Type B pancreatic cell (in vitro differentiated cells): ENCODE measurements around the gene CDH7. TPM values are rescaled to one million over a fixed set of nuclear protein-coding genes. Genes with fewer than 3 reads are reported as not detected.

Source experiments
- DNase-seq: peaks from one replicate; pipeline ENCODE4 v3.0.0; 2021; ENCODE audit warnings: mixed read lengths; ENCODE audit not compliant: unreplicated experiment; ENCODE audit errors: extremely low spot score
- H3K27ac Mint-ChIP-seq: 2 replicates; pipeline ENCODE4 v1.8.0; 2021; ENCODE audit warnings: mild to moderate bottlenecking, mixed read lengths
- H3K27me3 Mint-ChIP-seq: 2 replicates; pipeline ENCODE4 v1.8.0; 2021; ENCODE audit warnings: mixed read lengths
- H3K36me3 Mint-ChIP-seq: 2 replicates; pipeline ENCODE4 v1.8.0; 2021; ENCODE audit warnings: mixed read lengths
- H3K4me1 Mint-ChIP-seq: one replicate; pipeline ENCODE4 v1.8.0; 2021; ENCODE audit warnings: mixed read lengths; ENCODE audit not compliant: unreplicated experiment
- H3K4me3 Mint-ChIP-seq: 2 replicates; pipeline ENCODE4 v1.8.0; 2021; ENCODE audit warnings: mild to moderate bottlenecking, mixed read lengths
- H3K9me3 Mint-ChIP-seq: 2 replicates; pipeline ENCODE4 v1.8.0; 2021; ENCODE audit warnings: mixed read lengths
- total RNA-seq: library from RNA; stranded (reverse); gene quantifications from 2 replicates; pipeline ENCODE4 v1.2.1, GENCODE V29; 2021; ENCODE audit warnings: low replicate concordance
- TF ChIP-seq, protein P1 (sequence below): fragments of 200-600 bp; sonication (generic); conservative IDR thresholded peaks from 2 replicates; pipeline ENCODE4 v1.5.0; 2021; ENCODE audit warnings: antibody characterized with exemption, mild to moderate bottlenecking

Gene CDH7
- total RNA-seq, 1 donor from 2014 or later = 5.5 TPM

DNA sequence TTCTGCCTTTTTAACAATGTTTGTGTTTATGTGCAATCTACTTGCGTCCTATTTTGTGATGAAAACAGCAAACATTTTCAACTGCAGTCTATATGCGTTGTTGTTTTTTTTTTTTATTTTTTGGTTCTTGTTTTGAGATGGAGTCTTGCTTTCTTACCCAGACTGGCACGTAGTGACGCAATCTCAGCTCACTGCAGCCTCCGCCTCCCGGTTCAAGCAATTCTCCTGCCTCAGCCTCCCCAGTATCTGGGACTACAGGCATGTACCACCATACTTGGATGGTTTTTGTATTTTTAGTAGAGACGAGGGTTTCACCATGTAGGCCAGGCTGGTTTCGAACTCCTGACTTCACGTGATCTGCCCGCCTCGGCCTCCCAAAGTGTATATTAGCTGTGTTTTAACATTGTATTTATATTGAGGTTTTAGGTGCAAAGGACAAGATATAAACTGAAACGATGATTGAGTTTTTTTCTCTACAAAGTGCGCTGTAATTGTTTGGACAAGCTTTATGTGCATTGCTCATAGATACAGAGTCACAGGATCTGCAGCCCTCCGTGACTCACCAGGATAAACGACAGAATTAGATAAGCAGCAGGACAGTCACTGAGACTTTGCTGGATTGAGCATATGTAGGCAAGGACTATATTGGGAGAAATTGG is 17.4 kb downstream of the CDH7 start:
- no peak for DNase-seq
- TF ChIP-seq, protein P1, sequence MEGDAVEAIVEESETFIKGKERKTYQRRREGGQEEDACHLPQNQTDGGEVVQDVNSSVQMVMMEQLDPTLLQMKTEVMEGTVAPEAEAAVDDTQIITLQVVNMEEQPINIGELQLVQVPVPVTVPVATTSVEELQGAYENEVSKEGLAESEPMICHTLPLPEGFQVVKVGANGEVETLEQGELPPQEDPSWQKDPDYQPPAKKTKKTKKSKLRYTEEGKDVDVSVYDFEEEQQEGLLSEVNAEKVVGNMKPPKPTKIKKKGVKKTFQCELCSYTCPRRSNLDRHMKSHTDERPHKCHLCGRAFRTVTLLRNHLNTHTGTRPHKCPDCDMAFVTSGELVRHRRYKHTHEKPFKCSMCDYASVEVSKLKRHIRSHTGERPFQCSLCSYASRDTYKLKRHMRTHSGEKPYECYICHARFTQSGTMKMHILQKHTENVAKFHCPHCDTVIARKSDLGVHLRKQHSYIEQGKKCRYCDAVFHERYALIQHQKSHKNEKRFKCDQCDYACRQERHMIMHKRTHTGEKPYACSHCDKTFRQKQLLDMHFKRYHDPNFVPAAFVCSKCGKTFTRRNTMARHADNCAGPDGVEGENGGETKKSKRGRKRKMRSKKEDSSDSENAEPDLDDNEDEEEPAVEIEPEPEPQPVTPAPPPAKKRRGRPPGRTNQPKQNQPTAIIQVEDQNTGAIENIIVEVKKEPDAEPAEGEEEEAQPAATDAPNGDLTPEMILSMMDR = no peak

DNA sequence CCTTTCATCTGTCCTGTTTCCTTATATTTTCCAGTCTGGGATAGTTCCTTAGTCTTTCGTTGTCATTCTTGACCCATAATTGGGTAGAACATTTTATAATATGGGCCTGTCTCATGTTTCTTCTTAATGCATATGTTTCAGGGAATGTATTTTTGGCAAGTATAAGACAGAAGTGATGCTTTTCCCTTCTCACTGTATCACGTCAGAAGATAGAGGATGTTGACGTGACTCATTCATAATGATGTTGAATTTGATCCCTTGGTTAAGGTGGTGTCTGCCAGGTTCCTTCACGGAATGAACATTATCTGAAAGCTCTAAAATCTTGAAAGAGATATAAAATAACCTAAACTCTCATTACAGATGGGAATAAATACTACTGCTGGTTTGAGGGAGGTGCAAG is 18.8 kb downstream of the CDH7 start:
- Mint-ChIP-seq H3K36me3 (no peaks in the 10 kb centered on the region), H3K4me1 (no peaks in the 10 kb centered on the region), H3K27me3 (no peaks in the 10 kb centered on the region), H3K4me3 (no peak overlapping the region), H3K27ac (no peak overlapping the region), H3K9me3 (no peaks in the 10 kb centered on the region)
- no peak for DNase-seq
- TF ChIP-seq, protein P1 = no peak

More for the DNA sequence above, 17.4 kb downstream of the CDH7 start:
- Mint-ChIP-seq H3K36me3 (no peaks in the 10 kb centered on the region), H3K27me3 (no peaks in the 10 kb centered on the region), H3K4me3 (no peak overlapping the region), H3K27ac (no peak overlapping the region), H3K9me3 (no peaks in the 10 kb centered on the region), H3K4me1 (no peaks in the 10 kb centered on the region)

DNA sequence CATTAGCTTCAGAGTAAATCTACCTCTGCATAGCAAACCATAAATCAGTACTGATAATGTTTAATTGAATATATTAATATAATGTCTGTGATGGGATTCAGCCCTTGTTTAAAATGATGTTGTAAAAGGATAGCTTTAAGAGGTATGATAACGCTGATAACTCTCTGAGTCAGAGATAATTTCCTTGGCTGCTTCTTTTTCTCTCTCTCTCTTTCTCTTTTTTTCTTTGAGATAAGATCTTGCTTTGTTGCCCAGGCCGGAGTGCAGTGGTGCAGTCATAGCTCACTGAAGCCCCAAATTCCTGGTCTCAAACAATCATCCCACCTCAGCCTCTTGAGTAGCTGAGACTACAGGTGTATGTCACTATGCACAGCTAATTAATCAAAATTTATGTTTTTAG is 35.7 kb downstream of the CDH7 start:
- TF ChIP-seq, protein P1 = no peak
- no peaks in the 10 kb centered on the region for H3K4me1 Mint-ChIP-seq
- no peak overlapping the region for H3K4me3 Mint-ChIP-seq
- no peak for DNase-seq
- H3K27ac Mint-ChIP-seq = no peak overlapping the region
- no peaks in the 10 kb centered on the region for H3K9me3 Mint-ChIP-seq
- no peaks in the 10 kb centered on the region for H3K27me3 Mint-ChIP-seq
- H3K36me3 Mint-ChIP-seq = no peaks in the 10 kb centered on the region

DNA sequence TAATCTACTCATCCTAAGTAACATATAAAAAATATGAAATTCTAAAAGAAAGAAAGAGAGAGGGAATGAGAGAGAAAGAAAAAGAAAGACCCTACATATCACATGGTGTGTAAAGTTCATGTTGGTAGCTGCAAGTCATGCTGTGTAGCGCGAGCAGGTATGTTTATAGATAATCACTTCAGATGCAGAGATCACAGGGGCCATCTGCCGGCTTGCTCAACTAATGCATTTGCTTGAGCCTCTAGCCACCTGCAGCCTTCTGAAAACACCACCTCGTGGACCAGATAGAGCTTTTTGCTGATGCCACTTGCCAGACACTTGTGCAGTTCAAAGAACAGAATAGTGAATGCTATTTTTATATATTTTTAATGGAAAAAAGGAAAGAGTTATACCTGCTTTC is 37.6 kb downstream of the CDH7 start:
- Mint-ChIP-seq H3K27me3 (no peaks in the 10 kb centered on the region), H3K4me1 (peaks cover 4% of the 10 kb centered on the region), H3K36me3 (no peaks in the 10 kb centered on the region), H3K4me3 (no peak overlapping the region), H3K27ac (no peak overlapping the region), H3K9me3 (no peaks in the 10 kb centered on the region)
- TF ChIP-seq, protein P1 = no peak
- no peak for DNase-seq

DNA sequence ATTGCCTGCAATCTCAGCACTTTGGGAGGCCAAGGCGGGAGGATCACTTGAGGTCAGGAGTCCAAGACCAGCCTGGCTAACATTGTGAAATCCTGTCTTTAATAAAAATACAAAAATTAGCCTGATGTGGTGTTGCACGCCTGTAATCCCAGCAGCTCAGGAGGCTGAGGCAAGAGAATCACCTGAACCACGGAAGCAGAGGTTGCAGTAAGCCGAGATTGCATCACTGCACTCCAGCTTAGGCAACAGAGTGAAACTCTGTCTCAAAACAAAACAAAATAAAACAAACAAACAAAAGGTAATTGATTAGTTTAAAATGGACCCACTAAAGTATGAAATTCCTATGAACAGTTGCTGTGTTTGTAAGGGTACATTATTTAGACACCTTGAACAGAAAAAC is 39.8 kb downstream of the CDH7 start:
- DNase-seq = no peak
- Mint-ChIP-seq H3K4me3 (no peak overlapping the region), H3K9me3 (no peaks in the 10 kb centered on the region), H3K36me3 (no peaks in the 10 kb centered on the region), H3K27ac (no peak overlapping the region), H3K4me1 (peaks cover 4% of the 10 kb centered on the region), H3K27me3 (no peaks in the 10 kb centered on the region)
- TF ChIP-seq, protein P1 = no peak
